SK-N-DZ (cell line): Measurements from ENCODE around the gene LRSAM1.

ENCODE experiments used
- DNase-seq: peaks from one replicate; pipeline ENCODE4 v3.0.0-alpha.2; 2015; ENCODE audit warnings: low spot score

The LRSAM1 gene

DNA sequence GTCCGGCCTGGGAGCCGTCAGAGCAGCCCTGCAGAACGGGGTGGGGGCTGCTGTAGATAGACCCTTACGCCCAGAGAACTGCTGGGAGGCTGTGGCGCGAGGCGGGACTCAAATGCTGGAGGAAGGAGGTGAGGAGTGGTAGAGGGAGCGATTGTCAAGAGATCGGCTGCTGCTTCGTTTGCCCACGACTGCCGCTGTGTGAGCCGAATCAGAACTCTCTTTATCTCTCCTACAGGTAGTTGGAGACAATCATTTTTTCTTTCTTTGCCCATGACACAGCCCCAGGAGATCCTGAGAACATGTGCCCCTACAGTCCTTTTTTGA, 26.7 kb upstream of the LRSAM1 start:
- DNase-seq: no peak

- DNase-seq: no peak
These were observed 24.6 kb upstream of the LRSAM1 start for GRCh38 chr9:127426756-127427155.

DNA sequence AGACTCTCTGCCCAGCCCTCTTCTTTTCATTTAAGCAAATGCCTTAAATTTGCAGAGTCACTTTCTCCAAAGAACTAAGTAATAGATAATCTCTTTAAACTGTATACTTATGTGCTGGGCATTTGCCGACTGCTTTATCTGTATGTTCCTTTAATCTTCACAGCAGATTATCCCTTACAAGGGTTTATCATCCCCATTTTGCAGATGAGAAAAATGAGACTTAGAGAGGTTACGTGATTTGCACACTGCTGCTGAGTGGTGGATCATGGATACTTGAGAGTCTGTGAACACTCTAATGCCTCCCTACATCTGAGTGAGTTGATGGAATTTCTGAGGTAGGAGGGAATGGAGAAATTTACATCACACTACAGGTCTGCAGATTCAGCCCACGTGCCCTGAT, 23.0 kb upstream of the LRSAM1 start:
- DNase-seq: no peak

DNA sequence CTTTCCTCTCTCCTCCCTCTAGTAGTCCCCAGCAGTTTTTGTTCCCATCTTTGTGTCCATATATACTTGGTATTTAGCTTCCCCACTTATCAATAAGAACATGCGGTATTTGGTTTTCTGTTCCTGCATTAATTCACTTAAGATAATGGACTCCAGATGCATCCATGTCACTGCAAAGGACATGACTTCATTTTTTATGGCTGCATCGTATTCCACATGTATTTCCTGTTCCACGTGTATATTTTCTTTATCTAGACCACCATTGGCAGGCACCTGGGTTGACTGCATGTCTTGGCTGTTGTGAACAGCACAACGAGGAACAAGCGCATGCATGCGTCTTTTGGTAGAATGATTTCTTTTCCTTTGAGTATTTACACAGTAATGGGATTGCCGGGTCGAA, 20.9 kb upstream of the LRSAM1 start:
- no peak for DNase-seq

DNA sequence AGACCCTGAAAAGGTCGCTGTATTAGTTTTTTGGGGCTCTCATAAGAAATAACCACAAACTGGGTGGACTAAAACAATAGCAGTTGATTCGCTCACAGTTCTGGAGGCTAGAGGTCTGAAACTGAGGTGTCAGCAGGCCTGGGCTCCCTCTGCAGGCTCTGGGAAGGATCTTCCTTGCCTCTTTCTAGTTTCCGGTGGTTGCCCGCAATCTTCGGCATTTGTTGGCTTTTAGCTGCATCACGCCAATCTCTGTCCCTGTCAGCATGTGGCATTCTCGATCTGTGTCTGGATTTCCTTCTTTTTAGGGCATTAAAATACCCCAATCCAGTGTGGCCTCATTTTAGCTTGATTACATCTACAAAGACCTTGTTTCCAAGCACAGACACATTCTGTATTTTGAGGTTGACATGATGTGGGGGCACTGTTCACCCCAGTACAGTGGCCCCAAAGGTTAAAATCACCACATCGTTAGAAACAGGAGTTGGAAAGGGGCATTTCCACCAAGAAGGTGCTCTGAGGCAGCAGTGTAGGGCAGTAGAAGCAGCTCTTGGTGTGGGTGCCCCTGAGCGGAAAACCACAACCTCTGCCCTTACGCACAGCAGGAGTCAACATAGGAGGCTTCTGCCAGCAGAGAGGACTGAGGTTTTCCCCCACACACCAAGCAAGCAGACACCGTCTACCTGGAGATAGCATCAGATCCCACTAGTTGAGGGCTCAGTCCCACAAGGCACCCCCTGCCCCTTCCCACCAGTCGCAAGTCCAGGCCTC, 13.6 kb upstream of the LRSAM1 start:
- no peak for DNase-seq

DNA sequence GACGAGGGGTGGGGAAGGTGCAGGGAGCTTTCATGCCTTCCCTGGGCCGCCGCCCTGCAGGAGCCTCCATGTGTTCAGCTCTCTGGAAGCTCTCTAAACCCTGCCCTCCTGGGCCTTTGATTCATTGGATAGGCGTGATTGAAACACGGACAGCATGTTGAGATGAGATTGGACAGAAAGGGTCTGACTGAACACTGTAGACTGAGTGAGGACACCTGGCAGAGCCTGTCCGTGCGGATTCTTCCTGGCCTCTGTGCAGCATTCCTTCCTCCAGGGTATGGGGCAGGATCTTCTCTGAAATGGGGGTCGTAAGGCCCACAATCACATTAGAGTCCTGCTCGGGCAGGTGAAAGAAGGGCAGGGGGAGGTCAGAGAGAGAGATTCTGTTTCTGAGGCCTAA, 12.9 kb upstream of the LRSAM1 start:
- DNase-seq: no peak

DNA sequence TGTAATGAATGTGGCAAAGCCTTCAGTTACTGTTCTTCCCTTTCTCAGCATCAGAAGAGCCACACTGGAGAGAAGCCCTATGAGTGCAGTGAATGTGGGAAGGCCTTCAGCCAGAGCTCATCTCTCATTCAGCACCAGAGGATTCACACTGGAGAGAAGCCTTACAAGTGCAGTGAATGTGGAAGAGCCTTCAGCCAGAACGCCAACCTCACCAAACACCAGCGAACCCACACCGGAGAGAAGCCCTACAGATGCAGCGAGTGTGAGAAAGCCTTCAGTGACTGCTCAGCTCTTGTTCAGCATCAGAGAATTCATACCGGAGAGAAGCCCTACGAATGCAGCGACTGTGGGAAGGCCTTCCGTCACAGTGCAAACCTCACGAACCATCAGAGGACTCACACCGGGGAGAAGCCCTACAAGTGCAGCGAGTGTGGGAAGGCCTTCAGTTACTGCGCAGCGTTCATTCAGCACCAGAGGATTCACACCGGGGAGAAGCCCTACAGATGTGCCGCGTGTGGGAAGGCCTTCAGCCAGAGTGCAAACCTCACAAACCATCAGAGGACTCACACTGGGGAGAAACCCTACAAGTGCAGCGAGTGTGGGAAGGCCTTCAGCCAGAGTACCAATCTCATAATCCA, 6.9 kb upstream of the LRSAM1 start:
- no peak for DNase-seq

- DNase-seq: no peak
These were observed 6.1 kb upstream of the LRSAM1 start for GRCh38 chr9:127444921-127445850.

- DNase-seq: no peak
These were observed 5.2 kb upstream of the LRSAM1 start for GRCh38 chr9:127445851-127446712.

DNA sequence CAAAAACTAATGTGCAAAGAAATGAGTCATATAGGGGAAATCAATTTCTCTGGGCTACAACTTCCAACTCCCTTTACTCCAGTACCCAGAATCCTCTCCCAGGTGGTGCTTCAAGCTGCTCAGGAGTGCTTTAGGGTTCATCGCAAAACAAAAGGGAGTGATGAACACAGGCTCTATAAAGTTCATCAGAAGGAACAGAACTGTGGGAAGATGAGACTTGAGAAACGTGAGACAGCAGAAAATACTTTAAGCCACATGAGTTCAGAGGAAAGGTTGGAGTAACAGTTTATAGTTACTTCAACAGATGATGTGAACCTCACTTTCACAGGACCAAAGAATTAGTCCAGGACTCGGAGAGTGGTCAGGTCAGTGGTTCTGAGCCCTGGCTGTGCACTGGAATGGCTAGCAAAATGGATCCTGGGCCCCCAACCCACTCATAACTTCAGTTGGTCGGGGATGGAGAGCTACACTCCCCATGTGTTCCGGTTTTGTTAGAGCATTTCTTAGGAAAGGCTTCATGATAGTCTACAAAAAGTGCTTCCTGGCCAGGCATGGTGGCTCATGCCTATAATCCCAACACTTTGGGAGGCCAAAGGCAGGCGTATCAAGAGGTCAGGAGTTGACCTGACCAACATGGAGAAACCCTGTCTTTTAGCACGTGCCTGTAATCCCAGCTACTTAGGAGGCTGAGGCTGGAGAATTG, 4.4 kb upstream of the LRSAM1 start:
- no peak for DNase-seq

DNA sequence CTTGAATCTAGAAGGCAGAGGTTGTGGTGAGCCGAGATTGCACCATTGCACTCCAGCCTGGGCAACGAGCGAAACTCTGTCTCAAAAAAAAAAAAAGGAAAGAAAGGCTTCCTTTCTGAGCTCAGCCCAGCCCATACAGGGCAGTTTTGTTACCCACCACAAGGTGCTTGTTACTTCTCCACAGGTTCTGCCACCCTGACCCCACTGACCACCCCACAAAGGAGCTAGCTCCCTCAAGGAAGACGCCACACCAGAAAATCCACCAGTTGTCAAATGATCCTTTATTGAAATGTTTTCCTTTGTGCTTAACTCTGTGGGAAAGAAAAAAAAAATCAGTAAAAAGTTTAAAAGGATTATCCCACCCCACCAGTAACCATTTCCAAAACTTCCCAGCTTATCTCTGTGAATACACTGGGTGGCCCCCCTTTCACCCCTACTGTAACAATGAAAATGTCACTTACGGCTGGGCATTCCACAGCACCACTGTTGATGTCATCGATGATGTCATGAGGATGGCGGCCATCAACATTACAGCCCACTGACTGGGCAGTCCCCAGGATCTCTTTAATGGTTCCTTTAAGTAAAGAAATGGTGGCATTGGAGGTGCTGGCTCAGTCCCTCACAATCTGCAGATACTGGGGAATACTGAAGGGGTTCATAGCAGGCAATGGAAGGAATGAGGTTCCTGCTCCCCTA, 3.7 kb upstream of the LRSAM1 start:
- DNase-seq: no peak

- DNase-seq: no peak
These were observed 3.1 kb upstream of the LRSAM1 start for GRCh38 chr9:127448112-127448805.

GRCh38 chr9:127449332-127449966, 1.9 kb upstream of the LRSAM1 start:
- no peak for DNase-seq

DNA sequence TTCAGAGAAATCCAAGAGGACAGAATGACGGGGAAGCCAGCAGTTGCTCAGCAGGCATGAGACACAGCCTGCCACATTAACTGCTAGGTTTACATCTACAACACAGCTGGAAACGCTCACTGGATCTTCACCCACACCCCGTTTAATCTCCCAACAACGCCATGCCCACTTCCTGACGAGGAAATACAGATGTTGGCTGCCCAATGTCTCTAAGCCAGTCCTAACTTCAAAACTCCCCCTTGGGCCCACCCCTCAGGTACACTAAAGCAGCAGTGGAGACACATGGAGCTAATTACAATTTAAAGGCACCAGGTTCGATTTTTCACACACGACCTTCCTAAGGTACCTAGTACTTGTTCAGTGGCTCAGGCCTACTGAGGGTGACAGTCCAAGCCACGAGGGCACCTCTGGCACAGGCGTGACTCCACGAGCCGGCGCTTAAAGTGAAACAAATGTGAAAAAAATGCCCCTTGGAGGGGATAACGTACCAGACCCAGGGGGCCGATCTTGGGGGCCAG, 1.0 kb upstream of the LRSAM1 start:
- no peak for DNase-seq

- DNase-seq: no peak
These were observed 223 bp downstream of the LRSAM1 start for GRCh38 chr9:127451608-127451857.

DNA sequence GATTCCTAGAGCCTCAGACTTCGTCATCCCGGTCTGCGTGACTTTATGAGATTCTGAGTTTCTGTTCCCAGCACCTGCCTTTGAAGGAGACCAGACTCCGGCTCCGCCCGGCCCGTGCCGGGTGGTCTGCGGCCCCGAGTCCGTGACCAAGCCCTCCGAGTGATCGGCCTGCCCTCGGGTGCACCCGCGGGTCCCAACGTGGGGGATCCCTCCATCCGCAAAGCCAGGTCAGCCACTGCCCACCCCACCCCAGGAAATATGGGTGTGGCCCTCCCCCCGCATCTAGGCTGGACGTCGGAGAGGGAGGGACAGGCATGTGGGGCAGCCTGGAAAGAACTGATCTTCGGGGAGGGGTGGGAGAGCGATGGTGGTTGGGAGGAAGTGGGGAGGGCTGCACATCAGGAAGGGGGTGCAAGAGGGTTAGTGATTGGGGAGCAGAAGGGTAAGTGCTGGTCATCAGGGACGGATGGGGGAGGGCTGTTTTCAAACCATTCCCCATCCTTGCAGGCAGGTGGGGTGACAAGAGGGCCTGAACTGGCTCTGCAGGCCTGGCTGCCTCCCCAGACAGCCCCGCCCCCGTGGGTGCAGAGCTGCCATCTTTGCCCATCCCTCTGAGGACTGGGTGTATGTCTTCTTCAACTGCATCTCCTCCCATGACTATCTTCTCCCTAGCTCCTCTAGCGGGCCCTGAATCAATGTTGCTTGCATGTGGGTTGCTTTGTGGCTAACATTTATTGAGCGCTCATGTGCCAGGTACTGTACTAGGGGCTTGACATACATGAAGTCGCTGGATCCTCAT, 747 bp downstream of the LRSAM1 start:
- DNase-seq: peak; percentile 61

GRCh38 chr9:127452691-127453090, 1.4 kb downstream of the LRSAM1 start:
- DNase-seq: no peak

GRCh38 chr9:127455324-127455992, 4.1 kb downstream of the LRSAM1 start:
- DNase-seq: no peak
